Body of pancreas (tissue), 4 donors: ENCODE data around the gene CTDSPL.

Experiments used
- CTCF ChIP-seq, 7 experiments: fragments of 450-650 bp in 4 of 7; fragments of 200-600 bp in 3 of 7; sonication (generic) in 3 of 7; IDR thresholded peaks; one replicate each; pipeline ENCODE4 v1.5.1; 2016 to 2019; ENCODE audit warnings: antibody characterized with exemption in 7 of 7
- POLR2A ChIP-seq, 3 donors: fragments of 450-650 bp; IDR thresholded peaks; one replicate each; pipeline ENCODE4 v1.6.1; 2016; ENCODE audit warnings: antibody characterized with exemption in 3 of 3, mild to moderate bottlenecking in 2 of 3

GRCh38 chr3:37901721-37902120 lies 40.0 kb downstream of the CTDSPL start:
- TF ChIP-seq POLR2A (IDR thresholded peaks at IDR 0.05) (no peak), CTCF (IDR thresholded peaks at IDR 0.05) (no peak)
